A673 (cell line): Measurements from ENCODE around the gene MAGEA6. TPM values are rescaled to one million over a fixed set of nuclear protein-coding genes. Genes with fewer than 3 reads are reported as not detected.

Experiments used
- BruUV-seq: library from RNA; stranded (reverse); fragments of 400-500 nt; replicated peaks from 2 replicates; lab custom pipeline; 2021; lab: Mats Ljungman, UMichigan
- CTCF ChIA-PET: fragments of 300-600 bp; sonication (Branson Sonifier 250); formaldehyde crosslinking; loops from one replicate; lab custom pipeline; 2022; ENCODE audit warnings: antibody characterized with exemption; lab: Charles Lee
- POLR2A ChIA-PET: fragments of 300-600 bp; sonication (Branson Sonifier 250); formaldehyde crosslinking; loops from one replicate; lab custom pipeline; 2022; ENCODE audit warnings: antibody characterized with exemption; ENCODE audit not compliant: low non-redundant PET; lab: Charles Lee
- DNase-seq: peaks from one replicate; pipeline ENCODE4 v3.0.0-alpha.2; 2015; ENCODE audit warnings: low spot score
- H3K27ac ChIP-seq: fragments of 200-600 bp; sonication (generic); 2 replicates; pipeline ENCODE4 v1.5.1; 2016; ENCODE audit warnings: mixed run types, low read depth, mild to moderate bottlenecking, mixed read lengths, antibody characterized with exemption, low read length; ENCODE audit not compliant: poor library complexity, severe bottlenecking
- H3K27me3 ChIP-seq: fragments of 200-600 bp; sonication (generic); replicated peaks from 2 replicates; pipeline ENCODE4 v1.6.1; 2017; ENCODE audit warnings: mixed run types, low read depth, mild to moderate bottlenecking, mixed read lengths, antibody characterized with exemption, low read length; ENCODE audit not compliant: insufficient read depth, poor library complexity
- H3K36me3 ChIP-seq: fragments of 200-600 bp; sonication (generic); 2 replicates; pipeline ENCODE4 v1.6.1; 2016; ENCODE audit warnings: mixed run types, mild to moderate bottlenecking, mixed read lengths, antibody characterized with exemption, low read length; ENCODE audit not compliant: insufficient read depth, poor library complexity, severe bottlenecking
- H3K4me1 ChIP-seq: fragments of 200-600 bp; sonication (generic); 2 replicates; pipeline ENCODE4 v1.6.1; 2017; ENCODE audit warnings: mixed run types, mild to moderate bottlenecking, mixed read lengths, antibody characterized with exemption, low read length; ENCODE audit not compliant: insufficient read depth, poor library complexity, severe bottlenecking
- H3K4me3 ChIP-seq: fragments of 200-600 bp; sonication (generic); 2 replicates; pipeline ENCODE4 v1.5.1; 2016; ENCODE audit warnings: low read depth, mixed run types, mild to moderate bottlenecking, mixed read lengths, low read length; ENCODE audit not compliant: poor library complexity, severe bottlenecking
- H3K9me3 ChIP-seq: fragments of 200-600 bp; sonication (generic); 2 replicates; pipeline ENCODE4 v1.6.1; 2016; ENCODE audit warnings: mixed run types, low read depth, mild to moderate bottlenecking, mixed read lengths, antibody characterized with exemption, low read length; ENCODE audit not compliant: poor library complexity, severe bottlenecking
- CTCF ChIP-seq: fragments of 300-800, 200-600 bp; sonication (generic); conservative IDR thresholded peaks from 2 replicates; pipeline ENCODE4 v1.5.1; 2017; ENCODE audit warnings: low read depth, mild to moderate bottlenecking, antibody characterized with exemption, low read length, moderate library complexity, mixed read lengths
- EZH2 ChIP-seq: fragments of 200-600 bp; sonication (generic); IDR thresholded peaks from 2 replicates; pipeline ENCODE4 v1.6.1; 2017; ENCODE audit warnings: borderline replicate concordance, low read depth, mild to moderate bottlenecking, mixed read lengths, antibody characterized with exemption, low read length; ENCODE audit not compliant: poor library complexity, severe bottlenecking
- intact Hi-C: fragments of 100-400 bp; cut with micrococcal nuclease; formaldehyde crosslinking; loops from one replicate; pipeline ENCODE4 v1.10.0; 2022; ENCODE audit not compliant: unreplicated experiment
- total RNA-seq: library from RNA; stranded (reverse); gene quantifications from 2 replicates; pipeline ENCODE4 v1.2.3, GENCODE V29; 2021

The MAGEA6 gene
- total RNA-seq, 1 experiment from 2014 or later, result not detected

- H3K27ac ChIP-seq, result no peak overlapping the region
- no peaks in the 10 kb centered on the region for H3K9me3 ChIP-seq
- no peaks in the 10 kb centered on the region for H3K4me1 ChIP-seq
- TF ChIP-seq EZH2 (no peak), CTCF (peak; percentile 60)
- H3K36me3 ChIP-seq, result no peaks in the 10 kb centered on the region
- no TSS peak for BruUV-seq
- peak; percentile 40 for DNase-seq
- ChIA-PET CTCF (no interaction called here), POLR2A (no interaction called here)
- no peak overlapping the region for H3K4me3 ChIP-seq
- peaks cover 39% of the 10 kb centered on the region for H3K27me3 ChIP-seq
- intact Hi-C loops, result loop anchor here (5.0 kb wide), 1 partner anchor 1065 kb away; no protein-coding TSS in a partner anchor
Observed at GRCh38 chrX:152817078-152817764, 47.7 kb upstream of the MAGEA6 start.

- Histone ChIP-seq H3K27me3 (peaks cover 33% of the 10 kb centered on the region), H3K9me3 (no peaks in the 10 kb centered on the region), H3K4me1 (no peaks in the 10 kb centered on the region), H3K4me3 (no peak overlapping the region), H3K36me3 (no peaks in the 10 kb centered on the region), H3K27ac (no peak overlapping the region)
- DNase-seq, result no peak
- CTCF ChIA-PET, result no interaction called here
- intact Hi-C loops, result loop anchor here (5.0 kb wide), 1 partner anchor 162 kb away; no protein-coding TSS in a partner anchor
- TF ChIP-seq CTCF (no peak), EZH2 (no peak)
- POLR2A ChIA-PET, result no interaction called here
- no TSS peak for BruUV-seq
Observed at GRCh38 chrX:152814048-152814447, 44.6 kb upstream of the MAGEA6 start.

- BruUV-seq, result no TSS peak
- POLR2A ChIA-PET, result no interaction called here
- TF ChIP-seq EZH2 (no peak), CTCF (no peak)
- DNase-seq, result no peak
- Histone ChIP-seq H3K4me3 (no peak overlapping the region), H3K9me3 (no peaks in the 10 kb centered on the region), H3K4me1 (no peaks in the 10 kb centered on the region), H3K27me3 (peaks cover 33% of the 10 kb centered on the region), H3K27ac (no peak overlapping the region), H3K36me3 (no peaks in the 10 kb centered on the region)
- CTCF ChIA-PET, result no interaction called here
- intact Hi-C loops, result loop anchor here (5.0 kb wide), 1 partner anchor 161 kb away; no protein-coding TSS in a partner anchor
Observed at GRCh38 chrX:152813206-152813605, 43.7 kb upstream of the MAGEA6 start.
